ENCODE data around the gene GATB. TPM values are rescaled to one million over a fixed set of nuclear protein-coding genes. Genes with fewer than 3 reads are reported as not detected.

GATB gene
- total RNA-seq, 2 donors from 2014 or later, result 28.1 to 131 TPM

- TF ChIP-seq, protein P1, sequence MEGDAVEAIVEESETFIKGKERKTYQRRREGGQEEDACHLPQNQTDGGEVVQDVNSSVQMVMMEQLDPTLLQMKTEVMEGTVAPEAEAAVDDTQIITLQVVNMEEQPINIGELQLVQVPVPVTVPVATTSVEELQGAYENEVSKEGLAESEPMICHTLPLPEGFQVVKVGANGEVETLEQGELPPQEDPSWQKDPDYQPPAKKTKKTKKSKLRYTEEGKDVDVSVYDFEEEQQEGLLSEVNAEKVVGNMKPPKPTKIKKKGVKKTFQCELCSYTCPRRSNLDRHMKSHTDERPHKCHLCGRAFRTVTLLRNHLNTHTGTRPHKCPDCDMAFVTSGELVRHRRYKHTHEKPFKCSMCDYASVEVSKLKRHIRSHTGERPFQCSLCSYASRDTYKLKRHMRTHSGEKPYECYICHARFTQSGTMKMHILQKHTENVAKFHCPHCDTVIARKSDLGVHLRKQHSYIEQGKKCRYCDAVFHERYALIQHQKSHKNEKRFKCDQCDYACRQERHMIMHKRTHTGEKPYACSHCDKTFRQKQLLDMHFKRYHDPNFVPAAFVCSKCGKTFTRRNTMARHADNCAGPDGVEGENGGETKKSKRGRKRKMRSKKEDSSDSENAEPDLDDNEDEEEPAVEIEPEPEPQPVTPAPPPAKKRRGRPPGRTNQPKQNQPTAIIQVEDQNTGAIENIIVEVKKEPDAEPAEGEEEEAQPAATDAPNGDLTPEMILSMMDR (IDR thresholded peaks at IDR 0.05), result no peak
- Histone ChIP-seq H3K27me3 (no peaks in the 10 kb centered on the region), H3K36me3 (peaks cover 5% of the 10 kb centered on the region), H3K4me3 (no peak overlapping the region), H3K9me3 (no peaks in the 10 kb centered on the region), H3K4me1 (no peaks in the 10 kb centered on the region), H3K27ac (no peak overlapping the region)
- no peak for DNase-seq (ENCODE audit: low spot score)
Observed at GRCh38 chr4:151659601-151660364, 101.0 kb downstream of the GATB start.

DNA sequence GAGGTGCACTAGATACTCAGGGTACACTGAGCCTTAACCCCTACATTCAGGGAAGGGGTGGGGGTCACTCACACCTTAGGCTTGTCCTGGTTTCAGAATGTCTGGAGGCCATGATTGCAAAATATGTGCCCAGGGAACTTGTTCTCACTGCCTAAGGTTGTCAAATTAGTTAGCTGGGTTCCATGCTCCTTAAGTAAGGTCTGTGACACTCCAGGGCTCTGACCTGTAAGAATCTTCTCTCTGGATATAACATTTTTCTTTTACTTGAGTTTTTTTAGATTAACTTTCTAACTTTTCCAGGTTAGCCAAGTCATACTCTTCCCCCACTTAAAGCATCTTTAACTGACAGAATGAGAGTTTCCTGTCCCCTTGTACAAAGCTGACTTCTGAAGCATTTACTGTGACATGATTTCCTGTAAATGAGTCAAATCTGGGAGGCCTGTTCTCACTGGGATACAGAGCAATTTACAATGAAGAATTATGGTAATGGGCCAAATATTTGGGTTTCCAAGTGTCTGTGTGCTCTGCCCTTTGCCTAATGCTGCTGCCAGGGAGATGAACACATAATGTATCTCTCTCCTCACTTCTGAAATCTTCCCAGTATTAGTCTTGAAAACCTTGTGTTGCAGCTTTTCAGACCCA, 101.7 kb downstream of the GATB start:
- H3K27ac ChIP-seq, result no peak overlapping the region
- H3K4me1 ChIP-seq, result no peaks in the 10 kb centered on the region
- H3K27me3 ChIP-seq, result no peaks in the 10 kb centered on the region
- no peak overlapping the region for H3K4me3 ChIP-seq
- no peak for DNase-seq (ENCODE audit: low spot score)
- H3K36me3 ChIP-seq, result peaks cover 5% of the 10 kb centered on the region
- TF ChIP-seq, protein P1 (IDR thresholded peaks at IDR 0.05), result no peak
- no peaks in the 10 kb centered on the region for H3K9me3 ChIP-seq

DNA sequence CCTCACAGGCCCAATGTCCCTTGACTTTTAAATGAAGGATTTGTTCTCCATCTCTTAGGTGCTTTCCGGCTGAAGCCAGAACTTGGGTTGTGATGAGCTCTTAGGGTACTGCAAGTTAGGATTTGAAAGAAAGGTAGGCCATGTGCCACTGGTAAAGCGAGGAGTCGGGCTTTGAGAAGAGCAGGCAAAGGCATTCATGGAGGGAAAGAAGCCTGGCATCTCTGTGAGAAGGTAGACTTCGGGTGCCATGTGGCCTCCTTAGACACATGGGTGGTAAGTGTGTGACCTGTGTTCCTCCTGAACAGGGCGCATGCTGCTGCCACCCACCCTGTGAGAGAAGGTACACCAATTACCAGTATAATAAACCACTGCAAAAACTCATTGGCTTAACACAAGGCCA, 102.9 kb downstream of the GATB start:
- H3K4me1 ChIP-seq, result no peaks in the 10 kb centered on the region
- H3K27me3 ChIP-seq, result no peaks in the 10 kb centered on the region
- H3K9me3 ChIP-seq, result no peaks in the 10 kb centered on the region
- TF ChIP-seq, protein P1 (IDR thresholded peaks at IDR 0.05), result no peak
- H3K4me3 ChIP-seq, result no peak overlapping the region
- H3K27ac ChIP-seq, result no peak overlapping the region
- DNase-seq (ENCODE audit: low spot score), result no peak
- peaks cover 5% of the 10 kb centered on the region for H3K36me3 ChIP-seq

- no peaks in the 10 kb centered on the region for H3K27me3 ChIP-seq
- no peak for DNase-seq (ENCODE audit: low spot score)
- TF ChIP-seq, protein P1 (IDR thresholded peaks at IDR 0.05), result no peak
- H3K4me1 ChIP-seq, result no peaks in the 10 kb centered on the region
- H3K36me3 ChIP-seq, result peaks cover 5% of the 10 kb centered on the region
- no peak overlapping the region for H3K4me3 ChIP-seq
- no peaks in the 10 kb centered on the region for H3K9me3 ChIP-seq
- no peak overlapping the region for H3K27ac ChIP-seq
Observed at GRCh38 chr4:151656058-151656457, 104.7 kb downstream of the GATB start.

GRCh38 chr4:151653548-151653918, 107.3 kb downstream of the GATB start:
- Histone ChIP-seq H3K4me3 (no peak overlapping the region), H3K4me1 (no peaks in the 10 kb centered on the region), H3K27ac (no peak overlapping the region), H3K9me3 (no peaks in the 10 kb centered on the region), H3K36me3 (peaks cover 5% of the 10 kb centered on the region), H3K27me3 (no peaks in the 10 kb centered on the region)
- DNase-seq (ENCODE audit: low spot score), result no peak
- TF ChIP-seq, protein P1 (IDR thresholded peaks at IDR 0.05), result no peak

Data from right atrium auricular region (tissue), 2 donors.